HS-5 (cell line): ENCODE results near the gene OR4D10.
"Not testable (repeated sequence)": the region's sequence is repeated elsewhere in the genome, so short reads cannot be mapped to it uniquely, and the experiment has no call there.

Experiments used
- DNase-seq: peaks from one replicate; pipeline ENCODE4 v3.0.0-alpha.2; 2012; ENCODE audit warnings: low read depth

The OR4D10 gene

GRCh38 chr11:59473015-59473414 is at the start of gene OR4D10:
OR4D10 (plus strand) TSS chr11:59473315; CDS start chr11:59477430, 4,115 bp downstream.
- DNase-seq: no peak

DNA sequence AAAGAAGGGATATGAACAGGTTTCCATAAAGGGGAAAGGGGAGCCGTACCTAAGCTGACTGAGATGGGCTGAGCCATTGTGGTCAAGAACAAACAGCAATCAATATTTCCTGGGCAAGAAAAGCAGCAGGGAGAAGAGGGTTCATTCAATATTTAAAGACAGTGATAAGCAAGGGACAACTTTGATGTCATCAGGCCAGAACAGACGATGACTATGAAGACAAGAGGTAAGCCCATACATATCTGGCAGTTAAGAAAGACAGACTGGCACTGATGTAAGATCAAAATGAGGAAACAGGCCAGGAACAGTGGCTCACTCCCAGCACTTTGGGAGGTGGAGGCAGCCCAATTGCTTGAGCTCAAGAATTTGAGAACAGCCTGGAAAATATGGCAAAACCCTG is 49.3 kb upstream of the OR4D10 start:
- no peak for DNase-seq

DNA sequence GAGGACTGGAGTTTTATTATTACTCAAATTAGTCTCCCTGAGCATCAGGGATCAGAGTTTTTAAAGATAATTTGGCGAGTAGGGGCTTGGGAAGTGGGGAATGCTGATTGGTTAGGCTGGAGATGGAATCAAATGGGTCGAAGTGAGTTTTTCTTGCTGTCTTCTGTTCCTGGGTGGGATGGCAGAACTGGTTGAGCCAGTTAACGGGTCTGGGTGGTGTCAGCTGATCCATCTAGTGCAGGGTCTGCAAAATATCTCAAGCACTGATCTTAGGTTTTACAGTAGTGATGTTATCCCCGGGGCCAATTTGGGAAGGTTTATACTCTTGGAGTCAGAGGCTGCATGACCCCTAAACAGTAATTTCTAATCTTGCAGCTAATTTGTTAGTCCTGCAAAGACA is 48.0 kb upstream of the OR4D10 start:
- DNase-seq: no peak

GRCh38 chr11:59426361-59427067 is 46.6 kb upstream of the OR4D10 start, which contains the start of gene OR5A2:
OR5A2 (minus strand) TSS chr11:59426413; CDS start chr11:59422953, 3,460 bp downstream.
- DNase-seq: no peak

- DNase-seq: no peak
These were observed 46.1 kb upstream of the OR4D10 start for GRCh38 chr11:59427068-59427382.

DNA sequence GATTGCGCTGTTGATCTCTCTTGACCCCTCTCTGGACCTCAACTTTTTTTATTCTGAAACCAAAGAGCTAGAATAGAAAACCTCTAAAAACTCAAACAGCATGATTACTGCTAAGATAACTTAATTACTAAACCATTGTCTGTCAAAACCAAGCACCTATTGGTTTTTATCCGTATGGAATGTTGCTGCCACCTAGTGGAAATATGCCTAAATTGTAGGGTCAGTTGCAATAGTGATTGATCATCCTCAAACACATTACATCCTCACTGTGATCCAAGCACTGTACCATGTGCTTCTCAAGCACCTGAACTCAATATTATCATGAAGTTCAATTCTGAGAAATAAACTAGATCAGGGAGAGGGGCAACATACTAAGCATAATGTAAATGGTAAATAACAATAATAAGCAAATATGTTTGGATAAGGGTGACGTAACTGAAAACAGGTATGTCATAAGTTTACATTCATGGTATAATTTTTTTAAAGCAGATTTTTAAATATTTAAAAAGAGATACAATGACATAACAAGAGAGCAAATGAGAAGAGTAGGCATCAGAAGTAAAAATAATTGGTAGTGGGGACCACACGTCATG is 43.1 kb upstream of the OR4D10 start:
- DNase-seq: peak; percentile 37

- no peak for DNase-seq
These were observed 36.9 kb upstream of the OR4D10 start, which contains the start of gene OR5A1 for GRCh38 chr11:59436169-59436568. OR5A1 (plus strand) TSS chr11:59436469; CDS start chr11:59443169, 6,700 bp downstream.

- no peak for DNase-seq
These were observed 35.3 kb upstream of the OR4D10 start for GRCh38 chr11:59437770-59438169.

- not testable (repeated sequence) for DNase-seq
These were observed 27.5 kb upstream of the OR4D10 start for GRCh38 chr11:59445624-59446023.

- no peak for DNase-seq
These were observed 24.6 kb upstream of the OR4D10 start for GRCh38 chr11:59448484-59448883.

DNA sequence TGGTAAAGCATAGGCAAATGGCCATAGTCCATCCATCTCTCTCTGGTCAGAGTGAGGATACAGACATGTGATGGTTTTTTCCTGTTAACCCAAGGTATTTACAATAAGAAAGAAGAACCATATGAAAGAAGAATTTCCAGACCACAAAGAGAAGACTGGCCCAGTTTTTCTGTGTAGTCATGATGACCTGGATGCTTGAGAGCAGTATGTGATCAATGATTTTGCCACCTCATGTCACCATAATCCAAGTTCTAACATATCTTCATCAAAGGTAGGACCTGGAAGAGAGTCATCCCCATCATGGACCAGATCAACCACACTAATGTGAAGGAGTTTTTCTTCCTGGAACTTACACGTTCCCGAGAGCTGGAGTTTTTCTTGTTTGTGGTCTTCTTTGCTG is 16.5 kb upstream of the OR4D10 start, which contains the start of gene OR4D6:
OR4D6 (plus strand) TSS at position 301 of the 400 bp plus-strand sequence; CDS start at position 301, 0 bp downstream.
- no peak for DNase-seq

DNA sequence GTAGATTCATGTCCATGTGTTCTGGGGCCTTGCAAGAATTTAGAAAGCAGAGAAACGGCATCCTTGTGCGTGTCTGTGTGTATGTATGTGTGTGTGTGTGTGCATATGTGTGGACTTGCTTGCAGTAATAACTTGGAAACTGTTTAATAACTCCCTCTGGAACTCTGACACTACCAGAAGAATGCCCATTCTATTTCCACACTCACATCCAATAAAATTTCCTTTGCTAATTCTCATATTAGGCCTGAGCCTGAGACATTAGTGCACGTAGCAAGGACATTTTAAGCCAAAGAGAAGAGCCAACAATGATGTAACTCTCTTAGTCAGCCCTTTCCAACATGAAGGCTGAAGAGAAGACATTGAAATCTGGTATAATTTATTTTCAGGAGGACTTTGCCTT is 13.2 kb upstream of the OR4D10 start:
- DNase-seq: no peak

DNA sequence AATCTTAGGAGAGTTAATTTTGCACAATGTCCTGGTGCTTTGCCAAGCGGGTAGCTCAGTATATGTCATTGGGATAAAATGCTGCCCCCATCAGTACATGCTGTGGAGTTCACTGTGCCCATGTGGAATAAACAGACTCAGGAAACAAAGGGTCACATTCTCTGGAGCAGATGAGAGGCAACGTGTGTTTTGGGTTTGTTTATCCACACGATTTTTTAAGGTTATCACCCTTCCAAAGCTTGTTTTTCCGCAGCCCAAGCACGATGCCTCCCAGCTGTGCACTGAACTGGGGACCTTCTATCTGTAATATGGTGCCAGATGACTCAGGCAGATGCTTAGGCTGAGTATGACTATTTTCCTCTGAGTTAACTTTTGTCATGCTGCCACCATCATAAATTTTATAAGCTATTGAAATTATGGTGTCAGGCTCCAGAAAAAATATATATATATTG is 9.9 kb upstream of the OR4D10 start:
- DNase-seq: peak; percentile 36

DNA sequence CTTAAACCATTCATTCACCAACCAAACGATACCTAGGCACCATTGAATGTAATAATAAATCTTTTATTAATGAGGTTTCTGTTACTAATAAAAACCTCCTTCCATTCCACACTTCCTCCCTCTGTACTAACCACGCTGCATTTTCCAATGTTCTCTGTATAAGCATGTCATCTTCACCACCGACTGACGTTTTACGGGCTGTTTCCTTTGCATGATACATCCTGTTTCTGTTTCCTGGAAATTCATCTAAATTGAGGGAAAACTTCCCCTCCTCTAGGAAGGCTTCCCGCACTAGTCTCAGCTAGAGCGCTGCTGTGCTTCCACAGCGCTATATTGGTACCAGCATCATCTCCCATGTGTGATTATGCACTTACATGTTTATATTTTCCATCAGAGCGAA is 2.1 kb downstream of the OR4D10 start:
- DNase-seq: no peak

DNA sequence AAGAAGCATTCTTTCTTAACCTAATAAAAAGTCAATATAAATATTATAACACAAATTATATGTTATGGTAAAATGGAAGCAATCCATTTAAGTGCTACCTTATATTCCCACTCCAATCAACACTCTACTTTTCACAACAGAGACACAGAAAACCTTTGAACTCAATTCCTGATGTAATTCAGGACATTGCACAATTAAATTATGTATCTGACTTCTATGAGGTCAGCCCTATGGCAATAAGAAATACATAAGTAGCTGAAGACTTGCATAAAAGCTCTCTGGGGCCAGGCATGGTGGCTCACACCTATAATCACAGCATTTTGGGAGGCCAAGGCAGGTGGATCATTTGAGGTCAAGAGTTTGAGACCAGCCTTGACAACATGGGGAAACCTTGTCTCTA is 6.8 kb downstream of the OR4D10 start:
- no peak for DNase-seq

DNA sequence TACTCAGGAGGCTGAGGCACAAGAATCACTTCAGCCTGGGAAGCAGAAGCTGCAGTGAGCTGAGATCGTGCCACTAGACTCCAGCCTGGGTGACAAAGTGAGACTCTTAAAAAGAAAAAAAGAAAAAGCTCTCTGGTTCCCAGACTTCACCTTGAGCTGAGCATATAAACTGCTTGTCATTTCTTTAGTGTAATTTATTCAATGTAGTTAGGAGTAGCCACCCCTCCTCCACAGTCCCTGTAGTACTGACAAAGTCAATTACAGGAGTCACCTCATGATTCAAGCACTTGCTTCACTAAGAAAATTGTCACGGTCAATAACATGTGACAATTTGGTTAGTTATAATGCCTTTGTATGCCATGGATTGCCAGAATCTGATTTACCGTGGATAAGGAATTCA is 7.2 kb downstream of the OR4D10 start:
- no peak for DNase-seq

DNA sequence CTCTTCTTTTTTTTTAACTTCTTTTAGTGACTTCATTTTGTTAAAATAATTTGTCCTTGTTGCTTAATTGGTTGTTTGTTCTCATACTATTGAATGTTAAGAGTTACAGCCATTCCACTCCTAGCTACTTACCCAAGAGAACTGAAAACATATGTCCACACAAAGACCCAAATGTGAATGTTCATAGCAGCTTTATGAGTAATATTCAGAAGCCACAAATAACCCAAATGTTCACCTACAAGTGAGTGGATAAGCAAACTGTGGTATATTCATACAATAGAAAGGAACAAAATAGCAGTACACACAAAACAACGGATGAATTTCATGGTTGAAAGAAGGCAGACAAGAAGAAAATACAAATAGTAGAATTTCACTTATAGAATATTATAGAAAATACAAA is 28.8 kb downstream of the OR4D10 start:
- DNase-seq: no peak

DNA sequence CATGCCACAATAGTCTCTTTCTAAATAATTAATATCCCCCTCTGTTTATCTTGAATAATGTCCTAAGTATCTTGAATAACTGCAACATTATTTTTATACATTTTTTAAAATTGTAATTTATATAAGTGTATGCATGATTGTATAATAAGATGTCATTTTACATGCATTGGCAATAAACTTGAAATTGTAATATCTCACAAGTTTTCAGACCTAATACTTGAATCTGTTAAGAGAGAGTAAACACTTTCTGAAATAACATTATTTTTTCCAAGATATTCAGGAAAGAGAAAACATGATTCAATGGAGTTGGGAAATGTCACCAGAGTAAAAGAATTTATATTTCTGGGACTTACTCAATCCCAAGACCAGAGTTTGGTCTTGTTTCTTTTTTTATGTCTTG is 30.2 kb downstream of the OR4D10 start, which contains the start of gene OR4D11:
OR4D11 (plus strand) TSS at position 301 of the 400 bp plus-strand sequence; CDS start at position 301, 0 bp downstream.
- no peak for DNase-seq

GRCh38 chr11:59510941-59511589 is 38.0 kb downstream of the OR4D10 start, which contains the start of gene OR4D9:
OR4D9 (plus strand) TSS chr11:59511539; CDS start chr11:59514913, 3,374 bp downstream.
- DNase-seq: no peak

DNA sequence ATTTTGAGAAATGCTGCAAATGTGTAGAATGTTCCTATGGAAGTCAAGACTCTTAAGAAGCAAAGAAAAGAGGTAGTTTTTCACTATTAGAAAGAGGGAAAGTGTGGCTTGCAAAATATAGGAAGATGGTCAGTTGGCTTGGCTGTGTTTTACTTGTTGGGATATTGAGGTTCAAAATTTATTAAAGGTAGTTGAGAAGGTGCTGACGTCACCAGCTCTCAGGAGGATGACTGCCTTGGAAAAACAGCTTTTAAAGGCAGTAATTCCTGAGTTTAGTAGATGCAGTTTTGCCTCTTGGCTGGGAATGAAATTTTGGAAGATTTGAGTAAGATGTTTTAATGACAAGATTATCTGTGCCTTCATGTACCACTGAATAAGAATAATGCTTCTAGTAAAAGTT is 38.6 kb downstream of the OR4D10 start:
- no peak for DNase-seq

- DNase-seq: not testable (repeated sequence)
These were observed 47.0 kb downstream of the OR4D10 start for GRCh38 chr11:59520139-59520538.

- no peak for DNase-seq
These were observed 47.6 kb downstream of the OR4D10 start for GRCh38 chr11:59520741-59521140.

DNA sequence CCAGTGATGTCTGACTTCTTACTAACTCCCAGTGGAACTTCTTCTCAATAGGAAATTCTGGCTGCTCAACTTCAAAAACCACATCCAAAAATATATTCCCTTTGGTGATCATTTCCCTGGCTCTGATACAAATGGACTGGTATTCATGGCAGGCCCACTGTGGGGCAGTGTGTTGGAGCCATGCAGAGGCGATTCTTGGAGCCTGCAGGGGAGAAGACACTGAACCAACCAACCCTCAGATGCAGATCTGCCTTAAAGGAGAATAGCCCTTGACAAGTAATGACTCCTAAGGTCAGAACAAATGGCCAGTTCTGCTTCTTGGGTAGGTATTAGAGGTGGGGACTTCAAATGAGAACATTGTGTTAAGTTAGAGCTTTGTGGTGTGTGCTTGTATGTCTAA is 50.4 kb downstream of the OR4D10 start:
- no peak for DNase-seq
